Activated naive CD4-positive, alpha-beta T cell treated with anti-CD3 and anti-CD28 coated beads, Interleukin-2, amount 50 U/mL, for 72 hours (primary cell): ENCODE data around the gene SEPTIN3. TPM values are rescaled to one million over a fixed set of nuclear protein-coding genes. Genes with fewer than 3 reads are reported as not detected.
A peak's percentile ranks its signal among the peaks of the same experiment; 100 is the strongest.

Experiments used
- ATAC-seq, 2 donors: fragments of 150-1000 bp; cut with Tn5 transposase; 2 replicates each; pipeline ENCODE4 v1.10.0; 2021; ENCODE audit warnings: mild to moderate bottlenecking in 2 of 2, moderate library complexity in 2 of 2
- DNase-seq, 2 donors: peaks; one replicate each; pipeline ENCODE4 v3.0.0; 2021 to 2022; ENCODE audit warnings: low spot score in 2 of 2
- H3K27ac Mint-ChIP-seq, 2 donors: one replicate each; pipeline ENCODE4 v1.8.0; 2022; ENCODE audit warnings: mild to moderate bottlenecking in 2 of 2, mixed read lengths in 2 of 2
- H3K36me3 Mint-ChIP-seq, 2 donors: one replicate each; pipeline ENCODE4 v1.8.0; 2022; ENCODE audit warnings: mixed read lengths in 2 of 2
- H3K9me3 Mint-ChIP-seq, 2 donors: one replicate each; pipeline ENCODE4 v1.8.0; 2022; ENCODE audit warnings: mixed read lengths in 2 of 2
- total RNA-seq, 2 donors: library from RNA; stranded (reverse); gene quantifications; one replicate each; pipeline ENCODE4 v1.2.3, GENCODE V29; 2022

Gene SEPTIN3
- total RNA-seq, 2 donors from 2014 or later, result 1.2 to 4.2 TPM

DNA sequence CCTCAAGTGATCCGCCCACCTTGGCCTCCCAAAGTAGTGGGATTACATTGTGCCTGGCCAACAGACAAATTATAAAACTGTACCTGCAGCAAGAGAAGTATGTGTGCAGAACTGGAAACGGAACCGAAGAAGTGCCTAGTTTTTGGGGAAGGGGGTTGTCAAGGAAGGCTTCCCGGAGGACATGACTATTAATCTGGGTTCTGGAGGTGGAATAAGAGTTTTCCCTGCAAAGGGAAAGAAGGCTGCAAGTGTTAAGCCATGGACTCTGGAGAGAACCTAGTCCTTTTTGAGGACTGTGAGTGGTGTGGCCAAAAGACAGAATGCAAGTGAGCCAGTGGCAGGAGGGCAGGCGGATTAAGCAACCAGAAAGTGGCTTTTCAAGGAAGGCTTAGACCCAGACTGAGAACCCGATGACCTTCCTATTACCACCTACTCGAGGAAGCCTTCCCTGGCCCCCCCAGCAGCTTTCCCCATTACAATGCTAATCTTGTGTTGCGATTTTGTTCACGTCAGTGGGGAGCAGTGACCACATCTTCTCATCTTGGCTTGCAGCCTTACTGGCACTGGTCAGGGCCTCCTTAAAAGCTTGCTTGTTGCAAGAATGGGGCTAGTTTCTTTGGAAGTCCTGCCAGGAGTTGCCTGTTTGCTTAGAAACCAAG, 5.7 kb upstream of the SEPTIN3 start:
- DNase-seq (no peak), ATAC-seq (no peak)
- Mint-ChIP-seq H3K36me3 (no peaks in the 10 kb centered on the region), H3K9me3 (no peaks in the 10 kb centered on the region), H3K27ac (no peak overlapping the region)

DNA sequence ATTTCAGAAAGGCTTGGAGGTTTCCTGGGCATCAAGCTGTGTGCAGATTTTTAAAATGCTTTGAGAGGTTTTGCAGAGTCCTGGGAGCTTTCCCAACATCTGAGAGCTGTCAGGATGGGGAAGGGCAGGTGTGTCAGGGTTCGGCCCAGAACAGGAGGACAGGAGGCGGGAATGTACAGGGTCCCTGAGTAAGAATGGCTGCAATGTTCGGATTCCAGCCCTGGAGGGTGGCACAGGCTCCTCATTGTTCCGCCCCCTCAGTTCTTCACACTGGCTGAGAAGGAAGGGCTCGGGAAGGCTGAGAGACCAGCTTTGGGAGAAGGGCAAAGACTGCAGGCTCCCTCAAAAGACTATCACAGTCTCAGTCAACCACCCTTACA, 5.1 kb upstream of the SEPTIN3 start:
- Mint-ChIP-seq H3K9me3 (no peaks in the 10 kb centered on the region), H3K27ac (no peak overlapping the region), H3K36me3 (no peaks in the 10 kb centered on the region)
- DNase-seq (no peak), ATAC-seq (no peak)

DNA sequence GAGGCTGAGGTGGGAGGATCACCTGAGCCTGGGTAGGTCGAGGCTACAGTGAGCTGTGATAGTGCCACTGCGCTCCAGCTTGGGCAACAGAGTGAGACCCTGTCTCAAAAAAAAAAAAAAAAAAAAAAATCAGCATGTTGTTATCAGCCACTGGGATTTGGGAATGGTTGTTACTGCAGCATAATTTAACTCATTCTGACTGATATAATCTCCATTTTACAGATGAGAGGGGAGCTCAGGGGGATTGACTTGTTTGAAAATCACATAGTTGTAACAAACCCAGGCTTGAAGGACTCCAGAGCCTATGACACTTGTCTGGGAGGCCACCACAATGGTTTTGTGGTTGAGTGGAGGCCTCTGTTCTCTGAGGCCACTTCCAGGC, 3.0 kb upstream of the SEPTIN3 start:
- ATAC-seq (no peak), DNase-seq (no peak)
- H3K9me3 Mint-ChIP-seq, result no peaks in the 10 kb centered on the region
- H3K36me3 Mint-ChIP-seq, result no peaks in the 10 kb centered on the region
- peak overlapping the region in 1 of 2 donors; percentile 51 for H3K27ac Mint-ChIP-seq

DNA sequence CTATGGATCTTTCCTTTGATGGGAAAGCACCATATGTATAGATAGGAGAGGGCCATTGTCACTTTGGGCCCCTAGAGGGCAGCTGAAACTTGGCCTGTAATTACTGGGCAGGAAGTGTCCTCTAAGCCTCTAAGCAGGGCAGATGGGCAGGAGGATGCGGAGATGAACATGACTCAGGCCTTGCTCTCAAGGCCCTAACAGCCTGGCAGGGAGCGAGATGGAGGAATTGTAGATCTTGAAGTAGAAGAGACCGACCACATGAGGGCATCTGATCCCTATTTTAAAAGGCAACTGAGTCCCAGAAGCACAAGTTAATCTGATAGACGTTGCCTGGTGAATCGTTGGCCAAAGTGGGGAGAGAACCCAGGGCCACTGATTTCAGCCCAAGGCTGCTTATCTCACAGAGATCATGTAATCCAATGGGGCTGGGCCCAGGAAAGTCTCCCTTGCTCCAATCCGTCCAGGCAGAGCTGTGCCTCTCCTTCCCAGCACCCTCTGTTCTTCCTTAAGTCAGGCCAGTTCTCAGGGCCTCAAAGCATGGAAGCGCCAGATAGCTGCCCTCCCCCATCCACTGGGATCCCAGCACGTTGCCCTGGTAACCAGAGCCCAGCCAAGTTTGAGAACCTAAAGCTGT, 2.5 kb upstream of the SEPTIN3 start:
- Mint-ChIP-seq H3K9me3 (no peaks in the 10 kb centered on the region), H3K36me3 (no peaks in the 10 kb centered on the region), H3K27ac (peak overlapping the region in 1 of 2 donors; percentile 51)
- peak; percentile 75 to 95 for ATAC-seq
- DNase-seq, result peak in 1 of 2 donors; percentile 36

DNA sequence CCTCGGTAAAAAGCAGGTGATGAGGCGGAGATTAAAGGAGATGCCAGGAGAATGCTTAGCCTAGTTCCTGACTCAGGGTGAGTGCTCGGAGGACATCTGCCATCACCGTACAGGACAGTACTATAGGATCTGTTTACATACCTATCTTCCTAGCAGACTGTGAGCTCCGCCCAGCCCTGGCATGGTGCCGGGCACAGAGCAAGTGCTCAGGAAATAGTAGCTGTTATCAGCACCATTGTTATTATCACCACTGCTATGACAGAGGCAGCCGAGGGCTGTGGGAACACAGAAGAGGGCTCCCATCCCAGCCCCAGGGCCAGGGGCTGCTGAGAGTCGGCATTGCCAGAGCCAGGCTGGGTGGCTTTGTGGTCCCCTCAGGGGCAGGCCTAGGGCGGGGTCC, 642 bp upstream of the SEPTIN3 start:
- H3K27ac Mint-ChIP-seq, result no peak overlapping the region
- no peaks in the 10 kb centered on the region for H3K9me3 Mint-ChIP-seq
- ATAC-seq (no peak), DNase-seq (no peak)
- H3K36me3 Mint-ChIP-seq, result no peaks in the 10 kb centered on the region

DNA sequence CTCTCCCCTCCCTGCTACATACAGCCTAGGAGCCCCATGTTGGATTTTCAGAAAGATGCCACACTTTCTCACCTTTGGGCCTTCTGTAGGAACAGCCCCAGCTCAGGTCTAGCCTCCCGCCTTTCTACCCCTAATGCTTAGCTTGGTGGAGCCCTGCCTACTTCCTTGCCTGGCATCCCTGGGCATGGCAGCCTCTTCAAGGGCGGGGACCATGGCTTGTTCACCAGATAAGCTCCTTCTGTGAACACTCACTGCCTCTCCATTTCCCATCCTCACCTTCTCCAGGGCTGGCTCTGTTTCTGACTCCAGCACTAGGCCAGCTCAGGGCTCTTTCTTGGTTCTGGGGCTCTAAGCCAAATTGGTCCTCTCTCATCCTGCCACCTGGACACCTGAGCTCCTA, 1.4 kb downstream of the SEPTIN3 start:
- no peaks in the 10 kb centered on the region for H3K36me3 Mint-ChIP-seq
- no peak for ATAC-seq

DNA sequence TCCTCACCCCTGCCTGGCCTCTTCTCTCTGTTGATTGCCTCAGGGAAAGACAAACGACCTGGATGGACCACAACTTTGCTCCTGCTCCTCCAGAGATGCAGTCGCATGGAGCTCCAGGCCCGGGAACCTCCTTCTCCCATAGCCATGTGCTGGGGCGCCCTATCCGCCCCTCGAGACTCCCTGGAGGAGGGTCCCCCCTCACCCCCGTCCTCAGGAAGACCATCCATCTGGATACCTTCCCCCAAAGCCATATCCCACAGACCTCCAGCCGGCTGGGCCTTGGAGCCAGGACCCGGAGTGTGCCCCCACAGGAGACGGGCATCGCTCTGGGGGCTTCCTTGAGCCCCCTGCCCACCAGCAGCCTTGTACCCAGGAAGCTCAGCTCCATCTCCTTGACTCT, 2.2 kb downstream of the SEPTIN3 start:
- DNase-seq (no peak), ATAC-seq (no peak)
- no peak overlapping the region for H3K27ac Mint-ChIP-seq
- peaks cover 0 to 5% of the 10 kb centered on the region in 2 donors for H3K36me3 Mint-ChIP-seq
- H3K9me3 Mint-ChIP-seq, result no peaks in the 10 kb centered on the region

More for the DNA sequence above, 1.4 kb downstream of the SEPTIN3 start:
- DNase-seq, result no peak
- no peak overlapping the region for H3K27ac Mint-ChIP-seq
- H3K9me3 Mint-ChIP-seq, result no peaks in the 10 kb centered on the region

DNA sequence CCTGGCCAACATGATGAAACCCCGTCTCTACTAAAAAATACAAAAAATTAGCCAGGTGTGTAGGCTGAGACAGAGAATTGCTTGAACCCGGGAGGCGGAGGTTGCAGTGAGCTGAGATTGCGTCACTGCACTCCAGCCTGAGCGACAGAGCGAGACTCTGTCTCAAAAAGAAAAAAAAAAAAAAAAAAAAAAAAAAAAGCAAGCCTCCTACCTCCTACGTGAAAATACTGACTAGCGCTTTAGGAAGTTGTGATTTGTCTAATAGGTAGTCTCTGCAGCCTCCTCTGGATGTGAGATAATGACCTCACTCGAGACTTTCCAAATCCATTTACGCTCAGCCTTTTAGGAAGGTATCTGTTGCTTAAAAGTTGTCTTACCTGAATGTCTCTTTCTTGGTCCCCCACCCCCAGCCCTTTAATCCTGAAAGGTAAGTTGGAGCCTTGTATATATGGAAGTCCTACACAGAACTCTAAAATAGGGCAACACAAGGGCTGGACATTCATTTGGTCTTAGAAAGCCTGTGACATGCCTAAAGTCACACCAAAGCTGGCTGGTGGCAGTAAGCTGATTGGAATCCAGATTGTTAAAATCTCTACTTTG, 5.5 kb downstream of the SEPTIN3 start:
- ATAC-seq, result peak in 1 of 2 donors; percentile 18
- H3K36me3 Mint-ChIP-seq, result peaks cover 0 to 5% of the 10 kb centered on the region in 2 donors
- no peaks in the 10 kb centered on the region for H3K9me3 Mint-ChIP-seq
- no peak for DNase-seq
- H3K27ac Mint-ChIP-seq, result no peak overlapping the region

DNA sequence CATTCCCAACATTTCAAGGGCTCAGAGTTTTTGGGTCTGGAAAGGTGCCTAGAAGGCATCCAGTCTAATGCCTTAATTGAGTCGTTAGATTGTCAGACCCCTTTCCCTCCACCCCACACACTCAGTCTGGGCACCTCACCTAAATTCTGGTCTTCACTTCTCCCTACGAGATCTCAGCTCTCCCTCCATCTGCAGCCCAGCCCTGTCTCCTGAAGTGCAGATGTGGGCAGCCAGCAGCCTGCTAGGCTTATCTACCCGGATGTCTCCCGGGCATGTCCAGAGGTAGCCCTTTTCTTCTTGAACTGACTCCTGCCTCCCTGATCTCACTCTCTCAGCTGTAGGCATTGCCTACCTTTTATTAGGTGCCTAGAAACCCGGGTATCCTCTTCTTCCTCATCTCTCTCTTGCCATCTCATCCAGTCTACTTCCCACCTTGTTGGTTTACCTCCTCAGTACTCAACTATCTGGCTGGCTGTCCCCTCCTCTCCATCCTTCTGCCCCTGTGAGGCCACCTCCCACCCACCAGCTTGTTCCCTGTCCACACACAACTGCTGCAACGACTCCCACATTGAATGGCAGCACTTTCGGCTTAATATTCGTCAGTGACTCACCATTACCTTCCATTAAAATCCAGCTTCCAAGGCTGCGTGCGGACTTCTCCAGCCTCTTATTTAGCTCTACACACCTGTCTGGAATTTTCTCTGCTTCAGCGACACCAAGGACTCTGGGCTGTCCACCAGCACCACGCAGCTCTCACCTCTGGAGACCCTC, 6.2 kb downstream of the SEPTIN3 start:
- peaks cover 0 to 5% of the 10 kb centered on the region in 2 donors for H3K36me3 Mint-ChIP-seq
- DNase-seq (no peak), ATAC-seq (no peak)
- peak overlapping the region in 1 of 2 donors; percentile 4 for H3K27ac Mint-ChIP-seq
- H3K9me3 Mint-ChIP-seq, result no peaks in the 10 kb centered on the region

DNA sequence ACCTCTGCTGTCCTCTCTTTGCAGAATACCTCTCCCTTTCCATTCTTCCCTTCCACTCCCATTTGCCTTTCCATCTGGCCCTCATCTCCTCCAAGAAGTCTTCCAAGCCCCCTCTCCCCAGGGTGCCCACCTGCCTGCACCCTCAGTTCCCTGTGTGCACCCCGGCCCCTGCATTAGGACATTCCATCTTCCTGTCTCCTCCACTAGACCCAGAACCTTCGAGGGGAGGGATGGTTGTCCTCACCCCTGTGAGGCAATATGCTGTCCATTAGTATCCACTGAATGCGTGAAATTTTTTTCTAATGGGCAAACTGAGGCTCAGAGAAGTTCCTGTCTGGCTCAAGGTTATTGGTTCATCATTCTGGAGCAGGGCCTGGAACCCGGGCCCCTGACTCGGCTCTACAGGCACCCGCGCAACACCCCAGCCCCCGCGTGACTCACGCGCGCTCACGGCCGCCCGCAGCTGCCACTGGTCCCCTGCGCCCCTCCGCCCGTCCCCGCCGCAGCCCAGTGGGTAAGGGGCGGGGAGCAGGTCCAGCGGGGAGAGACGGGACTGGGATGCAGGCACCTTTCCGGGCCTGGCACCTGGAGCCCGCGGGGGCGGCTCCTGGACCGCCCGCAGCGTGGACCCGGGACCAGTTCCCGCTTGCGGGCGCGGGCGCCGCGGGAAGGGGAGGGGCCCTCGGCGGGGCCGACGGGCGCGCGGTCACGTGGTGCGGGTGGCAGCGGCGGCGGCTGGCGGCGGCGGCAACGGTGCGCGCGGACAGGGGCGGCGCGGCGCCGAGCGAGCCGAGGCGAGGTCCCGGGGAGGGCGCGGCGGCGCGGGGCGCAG, 7.0 kb downstream of the SEPTIN3 start:
- ATAC-seq, result peak; percentile 80 to 82

DNA sequence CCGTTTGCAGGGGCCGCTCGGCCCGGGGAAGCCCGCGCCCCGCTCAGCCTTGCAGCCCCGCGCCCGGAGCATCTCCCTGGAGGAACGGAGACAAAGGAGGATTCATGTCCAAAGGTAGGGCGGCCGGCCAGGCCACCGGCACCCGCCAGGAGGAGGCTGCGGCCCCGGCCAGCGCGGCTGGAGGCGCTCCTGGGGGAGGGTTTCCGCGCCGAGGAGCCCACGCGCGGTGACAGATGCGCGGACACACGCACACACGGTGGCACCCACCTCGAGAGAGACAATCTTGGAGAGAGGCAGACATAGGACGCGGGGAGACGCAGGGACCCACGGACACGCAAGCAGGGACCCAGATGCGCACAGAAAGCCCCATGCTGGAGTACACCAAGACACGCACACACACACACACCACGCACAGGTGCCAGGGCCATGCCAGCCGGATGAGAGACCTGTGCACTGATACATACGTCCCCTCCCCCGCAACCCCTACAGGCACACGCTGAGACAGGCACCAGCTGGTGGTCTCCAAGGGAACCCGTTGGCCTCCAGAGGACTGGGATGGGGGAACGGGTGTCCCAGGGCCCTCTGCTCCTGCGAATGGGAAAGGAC, 7.8 kb downstream of the SEPTIN3 start:
- Mint-ChIP-seq H3K9me3 (no peaks in the 10 kb centered on the region), H3K27ac (no peak overlapping the region), H3K36me3 (peaks cover 0 to 5% of the 10 kb centered on the region in 2 donors)
- ATAC-seq, result peak in 1 of 2 donors; percentile 10
- DNase-seq, result no peak

More for the DNA sequence above, 7.0 kb downstream of the SEPTIN3 start:
- H3K9me3 Mint-ChIP-seq, result no peaks in the 10 kb centered on the region
- peaks cover 0 to 5% of the 10 kb centered on the region in 2 donors for H3K36me3 Mint-ChIP-seq
- DNase-seq, result peak; percentile 65 to 69
- no peak overlapping the region for H3K27ac Mint-ChIP-seq

DNA sequence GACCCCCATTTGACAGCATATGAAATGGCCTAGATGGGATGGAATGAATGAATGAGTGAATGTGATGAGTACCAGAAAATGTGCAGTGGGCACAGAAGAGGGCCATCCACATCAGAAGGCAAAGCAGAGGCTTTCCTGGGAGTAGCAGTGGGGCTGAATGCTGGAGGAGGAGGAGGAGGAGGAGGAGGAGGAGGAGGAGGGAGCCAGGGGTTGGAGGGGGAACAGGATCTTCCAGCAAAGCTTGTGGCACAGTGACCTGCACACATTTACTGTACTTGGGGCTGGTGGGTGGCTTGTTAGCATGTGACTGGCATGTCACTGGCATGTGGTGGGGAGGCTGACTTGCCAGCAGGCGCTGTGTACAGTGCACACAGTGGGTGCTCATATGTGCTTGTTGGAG, 9.5 kb downstream of the SEPTIN3 start:
- no peak for ATAC-seq
- Mint-ChIP-seq H3K36me3 (peaks cover 0 to 5% of the 10 kb centered on the region in 2 donors), H3K27ac (no peak overlapping the region), H3K9me3 (no peaks in the 10 kb centered on the region)
- no peak for DNase-seq

DNA sequence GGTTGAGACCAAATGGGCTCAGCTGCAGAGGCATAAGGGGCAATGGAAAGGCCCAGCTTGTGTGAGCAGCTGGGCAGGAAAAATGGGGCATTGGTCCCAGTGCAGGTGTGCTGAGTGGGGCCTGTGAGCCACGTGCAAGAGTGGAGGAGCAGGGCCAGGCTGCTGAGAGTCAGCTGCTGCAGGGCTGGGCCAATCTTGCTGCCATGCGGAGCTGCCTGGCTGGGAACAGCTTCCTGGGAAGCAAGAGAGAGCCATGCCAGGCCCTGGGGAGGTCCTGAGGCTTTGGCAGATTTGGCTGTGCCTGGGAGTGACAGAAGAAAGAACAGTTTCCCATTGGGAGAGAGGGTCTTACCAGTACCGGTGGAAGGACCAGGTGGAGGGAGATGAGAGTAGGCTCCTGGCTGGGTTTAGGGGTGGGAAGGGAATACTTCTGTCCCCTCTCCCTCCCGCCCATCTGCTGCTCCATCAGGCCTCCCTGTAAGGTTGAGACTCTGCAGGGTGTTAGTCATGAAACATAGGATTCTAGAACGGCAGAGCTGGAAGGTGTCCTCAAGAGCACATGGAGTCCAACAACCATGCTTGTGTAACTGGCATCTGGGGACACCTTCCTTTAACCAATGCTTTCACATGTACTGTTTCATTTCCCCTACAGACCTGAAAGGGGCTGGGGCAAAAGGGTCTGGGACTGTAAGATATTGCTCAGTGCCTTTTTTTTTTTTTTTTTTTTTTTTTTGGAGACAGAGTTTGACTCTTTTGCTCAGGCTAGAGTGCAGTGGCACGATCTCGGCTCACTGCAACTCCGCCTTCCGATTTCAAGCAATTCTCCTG, 10.4 kb downstream of the SEPTIN3 start:
- Mint-ChIP-seq H3K27ac (no peak overlapping the region), H3K9me3 (no peaks in the 10 kb centered on the region), H3K36me3 (peaks cover 0 to 5% of the 10 kb centered on the region in 2 donors)
- no peak for DNase-seq
- no peak for ATAC-seq

DNA sequence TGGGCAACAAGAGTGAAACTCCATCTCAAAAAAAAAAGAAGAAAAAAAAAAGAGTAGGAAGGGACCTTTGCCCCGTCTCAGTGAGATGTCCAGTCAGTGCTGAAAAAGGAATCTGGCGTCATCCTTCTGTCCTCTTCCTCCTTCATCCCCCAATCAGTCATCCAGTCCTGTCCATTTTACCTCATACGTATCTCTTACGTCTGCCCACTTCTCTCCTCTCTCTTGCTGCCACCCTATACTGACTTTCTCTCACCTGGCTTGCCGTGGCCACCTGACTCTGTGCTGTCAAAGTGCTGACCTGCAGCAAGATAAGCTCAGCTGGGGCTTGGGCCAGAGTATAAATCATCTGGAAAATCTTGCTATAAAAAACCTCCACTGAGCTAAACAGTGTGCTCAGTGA, 13.6 kb downstream of the SEPTIN3 start:
- Mint-ChIP-seq H3K36me3 (no peaks in the 10 kb centered on the region), H3K27ac (no peak overlapping the region), H3K9me3 (no peaks in the 10 kb centered on the region)
- DNase-seq (no peak), ATAC-seq (no peak)
